GM12801 (cell line): Measurements from ENCODE around the gene NUMBL.

Source experiments
- TF ChIP-seq, protein P1 (sequence below): IDR thresholded peaks from one replicate; pipeline ENCODE4 v1.5.1; 2011; ENCODE audit warnings: control low read depth; ENCODE audit not compliant: insufficient read length; ENCODE audit errors: extremely low read depth

The NUMBL gene

DNA sequence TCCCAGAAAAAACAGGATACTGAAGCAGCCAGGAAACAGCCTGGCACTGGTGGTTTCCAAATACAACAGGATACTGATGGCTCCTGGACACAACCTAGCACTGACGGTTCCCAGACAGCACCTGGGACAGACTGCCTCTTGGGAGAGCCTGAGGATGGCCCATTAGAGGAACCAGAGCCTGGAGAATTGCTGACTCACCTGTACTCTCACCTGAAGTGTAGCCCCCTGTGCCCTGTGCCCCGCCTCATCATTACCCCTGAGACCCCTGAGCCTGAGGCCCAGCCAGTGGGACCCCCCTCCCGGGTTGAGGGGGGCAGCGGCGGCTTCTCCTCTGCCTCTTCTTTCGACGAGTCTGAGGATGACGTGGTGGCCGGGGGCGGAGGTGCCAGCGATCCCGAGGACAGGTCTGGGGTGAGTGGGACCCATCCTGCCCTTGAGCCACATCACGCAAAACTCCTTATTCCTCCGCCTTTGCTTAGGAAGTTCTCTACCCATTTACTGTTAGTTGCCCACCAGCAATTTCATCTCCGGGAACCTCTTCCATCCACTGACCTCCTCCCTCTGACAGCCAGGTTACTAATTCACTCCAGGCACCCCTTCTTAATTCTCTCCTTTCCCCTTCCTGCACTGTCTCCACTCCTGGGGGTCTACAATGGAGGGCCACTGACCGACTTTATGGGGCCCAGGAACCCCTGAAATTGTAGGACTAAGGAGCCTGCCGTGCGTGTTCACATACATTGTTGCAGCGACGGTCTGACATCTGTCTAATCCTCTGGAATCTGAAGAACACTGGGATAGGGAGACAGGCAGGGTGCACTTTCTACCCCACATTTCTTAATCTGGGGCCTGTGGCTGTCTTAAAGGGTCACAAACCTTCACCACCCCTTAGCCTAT lies 27.7 kb upstream of the NUMBL start:
- TF ChIP-seq, protein P1, sequence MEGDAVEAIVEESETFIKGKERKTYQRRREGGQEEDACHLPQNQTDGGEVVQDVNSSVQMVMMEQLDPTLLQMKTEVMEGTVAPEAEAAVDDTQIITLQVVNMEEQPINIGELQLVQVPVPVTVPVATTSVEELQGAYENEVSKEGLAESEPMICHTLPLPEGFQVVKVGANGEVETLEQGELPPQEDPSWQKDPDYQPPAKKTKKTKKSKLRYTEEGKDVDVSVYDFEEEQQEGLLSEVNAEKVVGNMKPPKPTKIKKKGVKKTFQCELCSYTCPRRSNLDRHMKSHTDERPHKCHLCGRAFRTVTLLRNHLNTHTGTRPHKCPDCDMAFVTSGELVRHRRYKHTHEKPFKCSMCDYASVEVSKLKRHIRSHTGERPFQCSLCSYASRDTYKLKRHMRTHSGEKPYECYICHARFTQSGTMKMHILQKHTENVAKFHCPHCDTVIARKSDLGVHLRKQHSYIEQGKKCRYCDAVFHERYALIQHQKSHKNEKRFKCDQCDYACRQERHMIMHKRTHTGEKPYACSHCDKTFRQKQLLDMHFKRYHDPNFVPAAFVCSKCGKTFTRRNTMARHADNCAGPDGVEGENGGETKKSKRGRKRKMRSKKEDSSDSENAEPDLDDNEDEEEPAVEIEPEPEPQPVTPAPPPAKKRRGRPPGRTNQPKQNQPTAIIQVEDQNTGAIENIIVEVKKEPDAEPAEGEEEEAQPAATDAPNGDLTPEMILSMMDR: no peak

DNA sequence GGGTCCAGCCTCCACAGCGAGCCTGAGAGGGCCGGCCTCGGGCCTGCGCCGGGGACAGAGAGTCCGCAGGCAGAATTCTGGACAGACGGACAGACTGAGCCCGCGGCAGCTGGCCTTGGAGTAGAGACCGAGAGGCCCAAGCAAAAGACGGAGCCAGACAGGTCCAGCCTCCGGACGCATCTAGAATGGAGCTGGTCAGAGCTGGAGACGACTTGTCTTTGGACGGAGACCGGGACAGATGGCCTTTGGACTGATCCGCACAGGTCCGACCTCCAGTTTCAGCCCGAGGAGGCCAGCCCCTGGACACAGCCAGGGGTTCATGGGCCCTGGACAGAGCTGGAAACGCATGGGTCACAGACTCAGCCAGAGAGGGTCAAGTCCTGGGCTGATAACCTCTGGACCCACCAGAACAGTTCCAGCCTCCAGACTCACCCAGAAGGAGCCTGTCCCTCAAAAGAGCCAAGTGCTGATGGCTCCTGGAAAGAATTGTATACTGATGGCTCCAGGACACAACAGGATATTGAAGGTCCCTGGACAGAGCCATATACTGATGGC lies 27.0 kb upstream of the NUMBL start:
- TF ChIP-seq, protein P1: no peak

DNA sequence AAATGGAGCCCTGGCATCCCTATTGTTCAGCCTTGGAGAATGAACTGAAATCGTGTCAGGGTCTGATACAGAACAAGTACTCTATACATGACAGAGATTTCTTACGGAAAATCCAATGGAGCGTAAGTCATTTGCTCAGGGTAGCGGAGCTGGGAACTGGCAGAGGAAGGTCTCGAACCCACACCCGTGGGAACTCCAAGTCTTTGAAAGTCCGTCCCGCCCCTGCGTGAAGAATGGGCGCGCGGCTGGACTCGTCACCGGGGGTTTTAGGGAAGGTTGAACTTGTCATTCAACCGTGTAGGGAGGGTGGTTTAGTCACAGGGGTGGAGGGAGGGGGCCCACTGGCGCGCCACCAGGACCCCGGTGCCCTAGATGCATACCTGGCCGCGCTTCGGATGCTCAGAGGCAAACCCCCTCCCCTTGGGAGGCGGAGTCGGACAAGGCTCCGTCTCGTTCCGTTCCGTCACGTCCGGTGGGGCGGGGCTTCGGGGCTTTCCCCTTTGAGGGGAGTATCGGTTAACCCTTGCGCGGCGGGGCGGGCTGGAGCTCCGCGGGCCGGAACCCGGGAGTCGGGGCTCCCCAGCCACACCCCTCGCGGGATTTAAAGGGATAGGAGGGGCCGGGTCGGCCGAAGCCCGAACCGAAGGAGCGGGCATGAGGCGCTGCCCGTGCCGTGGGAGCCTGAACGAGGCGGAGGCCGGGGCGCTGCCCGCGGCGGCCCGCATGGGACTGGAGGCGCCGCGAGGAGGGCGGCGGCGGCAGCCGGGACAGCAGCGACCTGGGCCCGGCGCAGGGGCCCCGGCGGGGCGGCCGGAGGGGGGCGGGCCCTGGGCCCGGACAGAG lies 26.3 kb upstream of the NUMBL start, which contains the start of the genes COQ8B and ITPKC:
Gene COQ8B, minus strand, starts transcription at position 405 of the 843 bp plus-strand sequence. CDS start 2,254 bp downstream, outside the sequence.
Gene ITPKC, plus strand, starts transcription at position 631 of the 843 bp plus-strand sequence. Its CDS starts 24 bp downstream, at position 655.
- TF ChIP-seq, protein P1: no peak

DNA sequence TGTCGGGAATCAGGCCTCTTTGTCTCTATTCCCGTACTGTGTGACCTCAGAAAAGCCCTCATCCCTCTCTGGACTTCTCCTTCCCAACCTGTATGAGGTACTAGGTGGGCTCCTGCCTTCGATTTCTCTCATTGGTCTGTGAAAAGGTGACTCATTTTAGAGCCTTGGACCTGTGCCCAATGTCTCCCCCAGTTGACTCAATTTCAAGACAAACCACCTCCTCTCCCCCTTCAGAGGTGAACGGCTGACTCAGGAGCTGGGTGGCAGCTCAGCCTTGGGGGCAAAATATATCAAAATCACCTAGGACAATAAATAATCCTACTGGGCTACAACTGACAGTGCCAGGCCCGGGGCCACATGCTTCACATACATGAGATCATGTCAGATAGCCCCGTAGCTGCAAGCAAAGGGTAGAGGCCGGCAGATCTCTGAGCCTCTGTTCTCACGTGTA lies 25.6 kb upstream of the NUMBL start:
- TF ChIP-seq, protein P1: no peak

DNA sequence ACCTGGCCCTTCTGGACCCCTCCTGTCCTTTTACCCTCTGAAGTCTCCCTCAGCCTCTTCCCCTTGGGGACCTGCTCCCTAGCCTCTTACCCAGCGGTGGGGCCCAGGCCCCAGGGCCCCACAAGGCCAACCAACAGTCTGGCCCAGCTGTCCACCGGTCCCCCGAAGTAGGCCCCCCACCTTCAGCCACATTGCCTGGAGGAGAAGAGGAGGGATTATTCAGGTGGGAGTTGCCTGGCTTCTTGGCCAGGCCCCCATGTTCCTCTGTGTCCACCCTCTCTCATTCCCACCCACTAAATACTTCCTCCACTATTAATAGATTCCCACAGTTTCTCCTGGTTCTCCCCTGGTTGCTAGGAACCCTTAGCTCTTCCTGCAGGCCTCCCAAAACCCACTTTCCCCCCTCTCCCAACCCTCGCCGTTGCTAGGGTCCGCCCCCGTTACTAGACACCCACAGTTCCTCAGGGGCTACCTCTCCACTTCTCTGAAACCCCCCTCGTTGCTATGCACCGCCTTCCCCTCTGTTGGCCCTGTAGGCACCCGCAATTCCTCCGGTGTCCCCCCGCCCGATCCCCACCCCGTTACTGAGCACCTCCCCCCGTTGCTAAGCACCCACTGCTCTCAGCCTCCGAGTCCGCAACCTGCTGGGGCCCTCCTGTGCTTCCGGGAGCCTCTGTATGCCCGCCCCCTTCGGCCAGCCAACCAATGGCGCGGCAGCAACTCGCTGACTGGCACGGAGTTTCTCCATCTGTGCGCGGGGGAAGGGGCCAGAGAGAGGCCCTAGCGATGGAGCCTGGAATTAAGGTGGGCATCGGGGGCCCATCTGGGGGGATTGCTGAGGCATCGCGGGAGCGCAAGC lies 24.2 kb upstream of the NUMBL start:
- TF ChIP-seq, protein P1: no peak

DNA sequence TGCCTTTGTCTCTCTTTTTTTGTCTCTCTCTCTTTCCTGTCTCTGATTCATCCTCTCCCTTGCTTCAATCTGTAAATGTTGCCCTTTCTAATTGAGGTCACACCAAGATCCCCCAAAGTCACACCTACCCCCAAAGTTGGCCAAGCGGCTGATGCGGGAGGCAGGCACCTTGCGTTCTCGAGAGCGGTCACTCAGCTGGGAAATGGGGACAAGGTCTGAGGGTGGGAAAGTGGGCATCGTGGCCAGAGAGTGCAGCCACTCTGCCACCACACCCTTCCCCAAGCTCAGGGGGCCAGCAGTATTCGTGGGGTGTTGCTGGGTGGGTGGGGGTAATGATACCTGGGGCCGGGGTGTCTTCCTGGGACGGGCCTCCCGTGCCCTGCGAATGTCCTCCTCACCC lies 23.5 kb upstream of the NUMBL start:
- TF ChIP-seq, protein P1: no peak
